Upper lobe of right lung (tissue), 1 donor: ENCODE data around the gene PLK1. TPM values are rescaled to one million over a fixed set of nuclear protein-coding genes. Genes with fewer than 3 reads are reported as not detected.
"Not testable (repeated sequence)": the region's sequence is repeated elsewhere in the genome, so short reads cannot be mapped to it uniquely, and the experiment has no call there.

Source experiments
- ATAC-seq: fragments of 200-7000 bp; cut with Tn5 transposase; one replicate; pipeline ENCODE4 v1.9.1; 2020; ENCODE audit warnings: mild to moderate bottlenecking, moderate library complexity
- DNase-seq: peaks from one replicate; pipeline ENCODE4 v3.0.0-alpha.2; 2020
- H3K27ac ChIP-seq: fragments of 200-600 bp; one replicate; pipeline ENCODE4 v1.8.0; 2022
- H3K27me3 ChIP-seq: fragments of 200-600 bp; one replicate; pipeline ENCODE4 v1.8.0; 2022; ENCODE audit warnings: mild to moderate bottlenecking
- H3K36me3 ChIP-seq: fragments of 200-600 bp; one replicate; pipeline ENCODE4 v1.8.0; 2022
- H3K4me1 ChIP-seq: fragments of 200-600 bp; one replicate; pipeline ENCODE4 v1.8.0; 2022
- H3K4me3 ChIP-seq: fragments of 200-600 bp; one replicate; pipeline ENCODE4 v1.8.0; 2022; ENCODE audit warnings: mild to moderate bottlenecking
- H3K9me3 ChIP-seq: fragments of 200-600 bp; one replicate; pipeline ENCODE4 v1.8.0; 2022
- intact Hi-C: fragments of 100-400 bp; cut with DNase I; formaldehyde crosslinking; loops from one replicate; pipeline ENCODE4 v1.11.0; 2022
- long read RNA-seq: library from polyadenylated mRNA; unstranded; transcript quantifications from one replicate; pipeline ENCODE4 v2.0.0, GENCODE V29; 2021
- total RNA-seq: library from RNA; stranded (reverse); fragmentation: NEBNext Ultra II Directional; extraction: Animal tissue kit (Norgen Biotek cat#: 25700); gene quantifications from one replicate; pipeline ENCODE4 v1.2.1, GENCODE V29; 2021
- TF ChIP-seq, protein P1 (sequence below): fragments of 200-600 bp; IDR thresholded peaks from one replicate; pipeline ENCODE4 v1.8.0; 2022; ENCODE audit warnings: antibody characterized with exemption
- donor health status: DM: no; HTN: yes; CAD: no; lungs with severe emphysema.

PLK1 gene
- 1.8 TPM for total RNA-seq
- long read RNA-seq, partial matches to known transcripts: 0 of 3 reads
- long read RNA-seq, other reads (novel, unspliced or antisense): 0 of 3 reads

DNA sequence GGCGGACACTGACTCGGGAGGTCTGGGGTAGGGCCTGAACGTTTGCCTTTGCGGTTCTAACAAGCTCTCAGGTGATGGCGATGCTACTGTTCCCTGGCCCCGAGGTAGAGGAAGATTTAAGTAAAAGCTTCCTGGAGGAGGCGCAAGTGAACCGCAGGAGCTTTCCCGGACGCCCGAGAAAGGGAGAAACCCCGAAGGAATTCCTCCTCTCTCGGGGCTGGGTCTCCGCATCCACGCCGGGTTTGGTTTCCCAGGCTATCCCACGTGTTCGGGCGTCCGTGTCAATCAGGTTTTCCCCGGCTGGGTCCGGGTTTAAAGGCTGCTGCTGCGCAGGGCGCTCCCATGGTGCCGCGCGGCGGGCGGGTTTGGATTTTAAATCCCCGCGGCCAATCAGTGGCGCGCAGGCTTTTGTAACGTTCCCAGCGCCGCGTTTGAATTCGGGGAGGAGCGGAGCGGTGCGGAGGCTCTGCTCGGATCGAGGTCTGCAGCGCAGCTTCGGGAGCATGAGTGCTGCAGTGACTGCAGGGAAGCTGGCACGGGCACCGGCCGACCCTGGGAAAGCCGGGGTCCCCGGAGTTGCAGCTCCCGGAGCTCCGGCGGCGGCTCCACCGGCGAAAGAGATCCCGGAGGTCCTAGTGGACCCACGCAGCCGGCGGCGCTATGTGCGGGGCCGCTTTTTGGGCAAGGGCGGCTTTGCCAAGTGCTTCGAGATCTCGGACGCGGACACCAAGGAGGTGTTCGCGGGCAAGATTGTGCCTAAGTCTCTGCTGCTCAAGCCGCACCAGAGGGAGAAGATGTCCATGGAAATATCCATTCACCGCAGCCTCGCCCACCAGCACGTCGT is at the start of gene PLK1:
PLK1 (plus strand) TSS at position 460 of the 844 bp plus-strand sequence; CDS start at position 504, 44 bp downstream.
- TF ChIP-seq, protein P1, sequence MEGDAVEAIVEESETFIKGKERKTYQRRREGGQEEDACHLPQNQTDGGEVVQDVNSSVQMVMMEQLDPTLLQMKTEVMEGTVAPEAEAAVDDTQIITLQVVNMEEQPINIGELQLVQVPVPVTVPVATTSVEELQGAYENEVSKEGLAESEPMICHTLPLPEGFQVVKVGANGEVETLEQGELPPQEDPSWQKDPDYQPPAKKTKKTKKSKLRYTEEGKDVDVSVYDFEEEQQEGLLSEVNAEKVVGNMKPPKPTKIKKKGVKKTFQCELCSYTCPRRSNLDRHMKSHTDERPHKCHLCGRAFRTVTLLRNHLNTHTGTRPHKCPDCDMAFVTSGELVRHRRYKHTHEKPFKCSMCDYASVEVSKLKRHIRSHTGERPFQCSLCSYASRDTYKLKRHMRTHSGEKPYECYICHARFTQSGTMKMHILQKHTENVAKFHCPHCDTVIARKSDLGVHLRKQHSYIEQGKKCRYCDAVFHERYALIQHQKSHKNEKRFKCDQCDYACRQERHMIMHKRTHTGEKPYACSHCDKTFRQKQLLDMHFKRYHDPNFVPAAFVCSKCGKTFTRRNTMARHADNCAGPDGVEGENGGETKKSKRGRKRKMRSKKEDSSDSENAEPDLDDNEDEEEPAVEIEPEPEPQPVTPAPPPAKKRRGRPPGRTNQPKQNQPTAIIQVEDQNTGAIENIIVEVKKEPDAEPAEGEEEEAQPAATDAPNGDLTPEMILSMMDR: peak; percentile 19
- ATAC-seq (peak; percentile 94), DNase-seq (peak; percentile 87)
- H3K27ac ChIP-seq: no peak within 1 kb of the TSS
- H3K4me1 ChIP-seq: peaks cover 7% of the 10 kb centered on the region
- H3K4me3 ChIP-seq: peak within 1 kb of the TSS; percentile 65
- H3K36me3 ChIP-seq: peaks cover 14% of the 10 kb centered on the region
- intact Hi-C loops: no loop called here
- H3K9me3 ChIP-seq: no peaks in the 10 kb centered on the region
- no peaks in the 10 kb centered on the region for H3K27me3 ChIP-seq

DNA sequence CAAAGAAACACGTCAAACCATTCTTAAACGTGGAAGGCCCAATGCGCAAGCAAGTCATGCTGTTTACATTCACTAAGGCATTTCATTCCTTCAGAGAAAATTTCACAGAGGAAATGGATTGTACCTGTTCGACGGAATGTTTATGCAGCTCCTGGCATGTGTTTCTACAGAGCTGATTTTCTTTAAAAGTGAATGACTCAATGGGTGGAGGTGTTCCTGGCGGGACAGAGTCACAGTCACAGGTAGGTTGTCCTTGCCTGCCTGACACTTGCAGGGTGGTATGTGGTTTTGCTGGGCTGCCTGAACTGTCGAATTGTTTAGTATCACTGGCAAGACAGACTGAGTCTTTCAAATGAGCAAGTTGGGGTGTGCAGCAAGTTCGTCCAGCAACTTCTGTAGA is 49.2 kb upstream of the PLK1 start:
- Histone ChIP-seq H3K27ac (no peak overlapping the region), H3K27me3 (no peaks in the 10 kb centered on the region), H3K4me1 (no peaks in the 10 kb centered on the region), H3K9me3 (no peaks in the 10 kb centered on the region), H3K36me3 (peaks cover 68% of the 10 kb centered on the region), H3K4me3 (no peak overlapping the region)
- intact Hi-C loops: no loop called here
- TF ChIP-seq, protein P1: no peak
- DNase-seq: no peak
- no peak for ATAC-seq

- DNase-seq, intact Hi-C loops, H3K27ac ChIP-seq, H3K9me3 ChIP-seq, H3K4me3 ChIP-seq, H3K4me1 ChIP-seq, ATAC-seq, H3K27me3 ChIP-seq: not testable (repeated sequence)
- peaks cover 71% of the 10 kb centered on the region for H3K36me3 ChIP-seq
Observed at GRCh38 chr16:23631874-23632273, 46.8 kb upstream of the PLK1 start.

GRCh38 chr16:23634461-23635036 is 44.1 kb upstream of the PLK1 start:
- ATAC-seq (no peak), DNase-seq (no peak)
- no peaks in the 10 kb centered on the region for H3K27me3 ChIP-seq
- H3K9me3 ChIP-seq: no peaks in the 10 kb centered on the region
- TF ChIP-seq, protein P1: no peak
- H3K27ac ChIP-seq: no peak overlapping the region
- intact Hi-C loops: no loop called here
- no peak overlapping the region for H3K4me3 ChIP-seq
- peaks cover under 1% of the 10 kb centered on the region for H3K4me1 ChIP-seq
- H3K36me3 ChIP-seq: peaks cover 63% of the 10 kb centered on the region

DNA sequence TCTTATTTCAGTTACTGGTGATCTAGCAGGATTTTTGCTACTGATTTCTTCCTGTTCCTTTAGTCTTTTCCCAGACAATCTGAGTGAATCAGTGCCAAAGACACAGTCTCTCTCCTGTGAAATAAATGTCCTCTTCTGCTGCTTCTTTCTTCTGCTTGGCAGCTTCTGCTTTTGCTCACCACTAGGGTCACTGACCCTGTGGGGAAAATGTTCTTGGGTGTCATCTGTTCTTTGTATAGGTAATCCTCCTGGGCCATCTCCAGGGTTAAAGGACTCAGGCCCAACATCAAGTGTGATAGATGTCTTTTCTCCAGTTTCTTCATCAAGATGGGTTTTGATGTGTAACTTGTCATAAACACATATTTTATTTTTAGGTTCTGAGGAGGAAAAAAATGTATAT is 42.7 kb upstream of the PLK1 start:
- Histone ChIP-seq H3K9me3 (no peaks in the 10 kb centered on the region), H3K4me1 (peaks cover 9% of the 10 kb centered on the region), H3K27me3 (no peaks in the 10 kb centered on the region), H3K27ac (no peak overlapping the region), H3K36me3 (peaks cover 56% of the 10 kb centered on the region), H3K4me3 (no peak overlapping the region)
- ATAC-seq: no peak
- TF ChIP-seq, protein P1: no peak
- intact Hi-C loops: no loop called here
- DNase-seq: no peak

DNA sequence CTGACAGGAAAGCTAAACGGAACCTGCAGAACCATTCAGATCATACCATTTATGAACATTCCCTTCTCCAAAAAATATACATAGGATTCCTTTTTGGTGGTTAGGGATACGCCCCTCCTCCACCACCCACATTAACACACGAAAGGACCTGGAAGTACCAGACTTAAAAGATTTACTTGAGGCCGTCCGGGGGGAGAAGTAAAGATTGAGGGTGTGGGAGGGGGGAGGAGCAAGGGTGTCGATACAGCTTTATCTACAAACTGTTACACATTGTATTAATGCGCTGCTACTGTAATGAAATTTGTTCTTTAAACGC is 38.1 kb upstream of the PLK1 start:
- TF ChIP-seq, protein P1: no peak
- peak overlapping the region; percentile 96 for H3K4me3 ChIP-seq
- H3K4me1 ChIP-seq: peaks cover 20% of the 10 kb centered on the region
- intact Hi-C loops: no loop called here
- H3K36me3 ChIP-seq: peaks cover 53% of the 10 kb centered on the region
- no peaks in the 10 kb centered on the region for H3K27me3 ChIP-seq
- H3K9me3 ChIP-seq: no peaks in the 10 kb centered on the region
- peak overlapping the region; percentile 88 for H3K27ac ChIP-seq
- ATAC-seq (peak; percentile 1), DNase-seq (no peak)
